Effector CD8-positive, alpha-beta T cell (primary cell): ENCODE measurements around the gene PRR14.

Source experiments
- DNase-seq: peaks from one replicate; lab custom pipeline; 2025; lab: John Stamatoyannopoulos, UW
- total RNA-seq, 4 experiments: gene quantifications; one replicate each; lab custom pipeline; 2026; lab: John Stamatoyannopoulos, UW

Gene PRR14
- 37.7 to 64.9 (median 51.7) reads per million in 4 experiments for total RNA-seq

- DNase-seq, result peak; percentile 95
Observed at GRCh38 chr16:30650369-30651123, at the start of gene PRR14. Gene PRR14, plus strand, starts transcription at chr16:30650960. Its CDS starts 686 bp downstream, at chr16:30651646.

- no peak for DNase-seq
Observed at GRCh38 chr16:30601966-30602365, 48.8 kb upstream of the PRR14 start.

GRCh38 chr16:30602616-30603277 is 48.0 kb upstream of the PRR14 start:
- no peak for DNase-seq

DNA sequence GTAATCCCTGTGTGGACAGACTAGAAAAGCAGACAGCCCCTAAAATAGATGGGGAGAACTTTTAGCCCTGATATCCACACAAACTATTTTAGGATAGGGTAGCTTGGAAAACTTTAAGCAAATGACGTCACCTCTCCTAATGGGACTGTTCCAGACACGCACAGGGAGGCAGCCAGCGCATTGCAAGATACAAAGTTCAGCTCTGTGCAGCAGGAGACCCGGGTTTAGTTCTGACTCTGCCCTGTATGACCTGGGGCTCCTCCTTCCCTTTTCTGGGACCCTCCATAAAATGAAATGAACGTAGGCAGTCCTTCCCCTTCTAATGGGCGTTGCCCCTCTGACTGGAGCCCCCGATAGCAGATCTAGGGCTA is 46.8 kb upstream of the PRR14 start:
- DNase-seq, result no peak

- no peak for DNase-seq
Observed at GRCh38 chr16:30604316-30604947, 46.3 kb upstream of the PRR14 start.

DNA sequence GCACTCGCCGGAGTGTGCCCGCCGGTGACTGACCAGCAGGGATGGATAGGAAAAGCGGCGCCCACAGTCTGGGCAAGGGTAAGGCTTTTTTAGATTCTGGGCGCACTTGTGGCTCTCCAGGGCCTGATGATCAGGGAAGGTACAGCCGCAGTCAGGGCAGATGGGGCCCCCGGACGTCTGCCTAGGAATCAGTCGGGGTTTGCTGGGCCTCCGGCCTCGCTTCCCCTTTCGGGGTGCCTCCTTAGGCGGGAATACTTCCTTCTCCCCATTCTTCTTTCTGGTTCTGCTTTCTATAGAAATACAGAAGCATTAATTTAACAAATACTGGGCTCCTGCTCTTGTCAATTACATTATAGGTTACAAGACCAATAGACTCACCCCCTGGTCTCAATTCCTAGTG is 45.6 kb upstream of the PRR14 start:
- DNase-seq, result no peak

GRCh38 chr16:30606004-30606403 is 44.8 kb upstream of the PRR14 start:
- DNase-seq, result no peak

- DNase-seq, result no peak
Observed at GRCh38 chr16:30609002-30609925, 41.5 kb upstream of the PRR14 start.

- DNase-seq, result peak; percentile 94
Observed at GRCh38 chr16:30609926-30610839, 40.6 kb upstream of the PRR14 start, which contains the start of gene ZNF689. Gene ZNF689, minus strand, starts transcription at chr16:30610389. Its CDS starts 348 bp downstream, at chr16:30610041.

- DNase-seq, result peak; percentile 49
Observed at GRCh38 chr16:30615358-30616091, 35.2 kb upstream of the PRR14 start.

- DNase-seq, result no peak
Observed at GRCh38 chr16:30619202-30619601, 31.6 kb upstream of the PRR14 start.

- DNase-seq, result no peak
Observed at GRCh38 chr16:30619638-30620037, 31.1 kb upstream of the PRR14 start.

DNA sequence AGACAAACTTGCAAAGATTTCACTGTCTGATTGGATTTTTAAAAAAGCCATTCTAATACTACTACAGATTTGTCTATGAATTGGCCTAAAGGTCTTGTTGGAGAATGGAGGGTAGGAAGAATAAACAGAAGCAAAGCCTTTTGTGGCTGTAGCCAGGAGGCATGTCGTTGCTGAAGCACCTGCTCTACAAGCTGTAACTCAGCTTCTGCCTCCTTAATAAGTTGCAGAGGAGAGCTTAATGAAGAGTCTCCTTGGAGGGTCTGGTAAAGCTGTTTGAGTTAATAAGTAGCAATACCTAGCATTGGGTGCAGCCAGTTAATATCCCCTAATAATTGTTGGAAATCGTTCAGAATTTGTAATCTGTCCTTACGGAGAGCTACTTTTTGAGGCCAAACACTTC is 30.6 kb upstream of the PRR14 start:
- DNase-seq, result no peak

GRCh38 chr16:30621765-30622164 is 29.0 kb upstream of the PRR14 start:
- DNase-seq, result no peak

DNA sequence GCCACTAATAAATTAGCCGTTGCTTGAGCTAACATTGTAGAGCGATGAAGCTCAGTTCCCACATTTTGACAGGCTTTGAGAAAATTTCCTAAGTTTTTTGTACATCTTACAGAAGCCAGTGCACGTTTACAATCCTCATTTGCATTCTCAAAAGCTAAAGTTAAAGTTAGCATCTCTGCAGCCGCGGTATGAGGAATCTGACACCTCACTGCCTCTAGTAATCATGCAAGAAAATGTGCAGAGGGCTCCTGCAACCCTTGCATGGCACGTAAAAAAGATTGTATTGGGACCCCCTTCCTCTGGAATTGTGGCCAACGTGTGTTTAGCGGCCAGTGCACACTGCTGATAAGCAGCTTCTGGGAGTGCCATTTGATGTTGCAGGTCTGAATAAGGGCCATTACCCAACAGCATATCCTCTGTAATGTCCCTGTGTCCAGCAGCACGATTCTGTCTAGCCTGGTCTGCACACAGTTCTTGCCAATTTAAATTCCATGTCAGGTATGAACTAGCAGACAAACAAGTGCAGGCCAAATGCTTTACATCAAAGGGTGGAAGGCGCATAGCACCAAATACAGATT is 28.2 kb upstream of the PRR14 start:
- no peak for DNase-seq

- DNase-seq, result no peak
Observed at GRCh38 chr16:30623536-30624283, 27.1 kb upstream of the PRR14 start.

- no peak for DNase-seq
Observed at GRCh38 chr16:30626236-30626635, 24.5 kb upstream of the PRR14 start.

GRCh38 chr16:30628628-30629540 is 21.9 kb upstream of the PRR14 start:
- peak; percentile 82 for DNase-seq
